Liver (tissue), 9 donors: Measurements from ENCODE around the gene BMX. TPM values are rescaled to one million over a fixed set of nuclear protein-coding genes. Genes with fewer than 3 reads are reported as not detected.

Experiments
- DNase-seq: peaks from one replicate; pipeline ENCODE4 v3.0.0-alpha.2; 2017; ENCODE audit warnings: low spot score
- H3K27ac ChIP-seq, 2 donors: one replicate each; pipeline ENCODE4 v1.7.0; 2013; ENCODE audit warnings: inconsistent platforms in 2 of 2, low read length in 2 of 2, control low read depth in 1 of 2, low read depth in 1 of 2, mild to moderate bottlenecking in 1 of 2
- H3K27me3 ChIP-seq, 4 donors: one replicate each; pipeline versions ENCODE4 v1.6.1 to v1.7.0; 2013; ENCODE audit warnings: low read length in 3 of 4, inconsistent platforms in 1 of 4, mild to moderate bottlenecking in 1 of 4, moderate library complexity in 1 of 4; ENCODE audit not compliant: control insufficient read depth in 4 of 4, insufficient read depth in 4 of 4
- H3K36me3 ChIP-seq, 4 donors: one replicate each; pipeline versions ENCODE4 v1.6.1 to v1.7.0; 2013; ENCODE audit warnings: low read length in 3 of 4, mild to moderate bottlenecking in 3 of 4, low read depth in 1 of 4, moderate library complexity in 1 of 4; ENCODE audit not compliant: control insufficient read depth in 4 of 4, insufficient read depth in 3 of 4
- H3K4me1 ChIP-seq, 4 donors: one replicate each; pipeline versions ENCODE4 v1.6.1 to v1.7.0; 2013; ENCODE audit warnings: low read length in 3 of 4, mild to moderate bottlenecking in 3 of 4, moderate library complexity in 1 of 4; ENCODE audit not compliant: control insufficient read depth in 4 of 4, insufficient read depth in 4 of 4
- H3K4me3 ChIP-seq, 3 donors: one replicate each; pipeline versions ENCODE4 v1.6.1 to v1.7.0; 2013; ENCODE audit warnings: low read length in 3 of 3, control low read depth in 1 of 3, low read depth in 1 of 3, mild to moderate bottlenecking in 1 of 3
- H3K9ac ChIP-seq, 2 donors: one replicate each; pipeline ENCODE4 v1.7.0; 2013; ENCODE audit warnings: low read length in 2 of 2, mild to moderate bottlenecking in 2 of 2, moderate library complexity in 2 of 2, control low read depth in 1 of 2, low read depth in 1 of 2
- H3K9me3 ChIP-seq, 4 donors: one replicate each; pipeline versions ENCODE4 v1.6.1 to v1.7.0; 2013; ENCODE audit warnings: low read length in 3 of 4; ENCODE audit not compliant: control insufficient read depth in 4 of 4
- EGR1 ChIP-seq, 2 donors: IDR thresholded peaks; 2 replicates each; pipeline ENCODE4 v1.6.1; 2016 to 2018; ENCODE audit warnings: antibody characterized with exemption in 2 of 2, low read depth in 2 of 2
- GABPA ChIP-seq, 2 donors: IDR thresholded peaks in 1 of 2; conservative IDR thresholded peaks in 1 of 2; 2 replicates each; pipeline ENCODE4 v1.6.1; 2016; ENCODE audit warnings: antibody characterized with exemption in 2 of 2, mild to moderate bottlenecking in 1 of 2, moderate library complexity in 1 of 2
- HNF4G ChIP-seq: IDR thresholded peaks from 2 replicates; pipeline ENCODE4 v1.6.1; 2016; ENCODE audit warnings: antibody characterized with exemption
- NR2F2 ChIP-seq: IDR thresholded peaks from 2 replicates; pipeline ENCODE4 v1.6.1; 2016; ENCODE audit warnings: antibody characterized with exemption
- RXRA ChIP-seq, 2 donors: IDR thresholded peaks; 2 replicates each; pipeline ENCODE4 v1.6.1; 2017 to 2018; ENCODE audit warnings: antibody characterized with exemption in 2 of 2, mild to moderate bottlenecking in 1 of 2
- SP1 ChIP-seq: IDR thresholded peaks from 2 replicates; pipeline ENCODE4 v1.6.1; 2018; ENCODE audit warnings: antibody characterized with exemption, mild to moderate bottlenecking
- TAF1 ChIP-seq: conservative IDR thresholded peaks from 2 replicates; pipeline ENCODE4 v1.6.1; 2016; ENCODE audit warnings: antibody characterized with exemption, mild to moderate bottlenecking
- WGBS: extraction: QIAGEN DNeasy Blood & Tissue Kit; methylation state at CpG from one replicate; pipeline ENCODE4 v1.1.7; 2013; 5-methylcytosine and 5-hydroxymethylcytosine counted together
- polyA plus RNA-seq, 2 donors: library from polyadenylated mRNA; stranded (reverse) in 1 of 2; unstranded in 1 of 2; fragments of 200-250 nt in 1 of 2; fragments of >200 nt in 1 of 2; fragmentation: Nextera tagmentation in 1 of 2; extraction: Ambion mirVana in 1 of 2; gene quantifications; one replicate each; pipeline versions ENCODE4 v1.2.1 to v1.2.3, GENCODE V29; 2013 to 2015
- total RNA-seq, 2 donors: library from RNA; depleted of rRNA; stranded (reverse); fragments of >200 nt; gene quantifications; one replicate each; pipeline ENCODE4 v1.2.3, GENCODE V29; 2014
- TF ChIP-seq, protein P1 (sequence below): IDR thresholded peaks from 2 replicates; pipeline ENCODE4 v1.6.1; 2016; ENCODE audit warnings: antibody characterized with exemption
- TF ChIP-seq, protein P2 (sequence below): fragments of 150-350 bp; IDR thresholded peaks from 2 replicates; pipeline ENCODE4 v1.5.1; 2017; ENCODE audit warnings: improper control_type of control experiment, low read depth, low read length; ENCODE audit not compliant: missing input control
- TF ChIP-seq, protein P3 (sequence below): IDR thresholded peaks from 2 replicates; pipeline ENCODE4 v1.6.1; 2016; ENCODE audit warnings: antibody characterized with exemption, mild to moderate bottlenecking
- donor health status: healthy.
- donor health status: healthy.
- donor health status: healthy.
- donor health status: healthy.
- donor health status: healthy.

The BMX gene
- total and polyA plus RNA-seq, 4 donors: 0.23 to 0.67 (median 0.33) TPM

DNA sequence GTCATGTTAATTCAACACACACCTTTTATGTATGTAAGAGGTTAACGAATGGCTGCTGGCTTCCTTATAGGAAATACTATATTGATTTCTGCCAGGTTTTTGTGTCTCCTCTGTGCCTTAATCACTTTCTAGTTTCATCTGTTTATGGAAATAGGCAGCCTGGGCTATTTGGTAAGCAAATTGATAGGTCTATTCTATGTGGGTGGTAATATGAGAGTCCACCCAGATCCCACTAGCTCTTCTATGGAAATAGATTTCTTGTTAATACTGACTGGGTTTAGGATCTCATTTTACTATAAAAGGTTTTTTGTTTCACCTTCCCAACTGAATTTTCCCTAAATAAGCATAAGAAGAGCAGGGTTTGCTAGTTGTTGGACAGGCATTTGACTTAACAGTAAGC lies 4.1 kb downstream of the BMX start:
- no peak overlapping the region for H3K9ac ChIP-seq
- no peaks in the 10 kb centered on the region for H3K9me3 ChIP-seq
- H3K4me3 ChIP-seq: no peak overlapping the region
- TF ChIP-seq NR2F2 (no peak), RXRA (IDR thresholded peaks at IDR 0.05) (no peak), EGR1 (IDR thresholded peaks at IDR 0.05; ENCODE audit: low read depth in 2 of 2) (no peak)
- TF ChIP-seq, protein P1, sequence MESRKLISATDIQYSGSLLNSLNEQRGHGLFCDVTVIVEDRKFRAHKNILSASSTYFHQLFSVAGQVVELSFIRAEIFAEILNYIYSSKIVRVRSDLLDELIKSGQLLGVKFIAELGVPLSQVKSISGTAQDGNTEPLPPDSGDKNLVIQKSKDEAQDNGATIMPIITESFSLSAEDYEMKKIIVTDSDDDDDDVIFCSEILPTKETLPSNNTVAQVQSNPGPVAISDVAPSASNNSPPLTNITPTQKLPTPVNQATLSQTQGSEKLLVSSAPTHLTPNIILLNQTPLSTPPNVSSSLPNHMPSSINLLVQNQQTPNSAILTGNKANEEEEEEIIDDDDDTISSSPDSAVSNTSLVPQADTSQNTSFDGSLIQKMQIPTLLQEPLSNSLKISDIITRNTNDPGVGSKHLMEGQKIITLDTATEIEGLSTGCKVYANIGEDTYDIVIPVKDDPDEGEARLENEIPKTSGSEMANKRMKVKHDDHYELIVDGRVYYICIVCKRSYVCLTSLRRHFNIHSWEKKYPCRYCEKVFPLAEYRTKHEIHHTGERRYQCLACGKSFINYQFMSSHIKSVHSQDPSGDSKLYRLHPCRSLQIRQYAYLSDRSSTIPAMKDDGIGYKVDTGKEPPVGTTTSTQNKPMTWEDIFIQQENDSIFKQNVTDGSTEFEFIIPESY: no peak
- H3K4me1 ChIP-seq: no peaks in the 10 kb centered on the region
- H3K36me3 ChIP-seq: no peaks in the 10 kb centered on the region
- H3K27ac ChIP-seq: no peak overlapping the region
- WGBS: 91% methylated on average over 1 of the region's 1 CpG
- DNase-seq: no peak
- no peaks in the 10 kb centered on the region for H3K27me3 ChIP-seq

DNA sequence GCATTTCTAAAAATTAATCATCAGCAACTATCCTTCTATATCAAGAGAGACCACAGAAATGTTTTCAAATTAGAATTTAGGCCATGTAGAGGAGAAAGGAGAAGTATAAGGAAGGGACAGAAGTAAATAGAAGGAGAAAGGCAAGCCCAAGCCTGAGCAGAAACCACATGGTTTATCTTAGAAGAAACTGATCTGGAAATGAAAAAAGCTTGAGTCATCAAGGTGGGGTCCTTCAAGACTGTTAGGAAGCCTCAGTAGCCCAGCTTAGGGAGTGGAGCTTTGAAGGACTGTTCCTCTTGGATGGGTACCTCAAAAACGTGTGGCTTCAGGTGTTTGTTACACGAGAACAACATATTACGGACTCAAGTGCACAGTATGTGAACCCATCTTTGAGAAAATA lies 4.5 kb downstream of the BMX start:
- H3K9ac ChIP-seq: no peak overlapping the region
- WGBS: 84% methylated on average over 3 of the region's 3 CpGs
- H3K4me3 ChIP-seq: no peak overlapping the region
- H3K27ac ChIP-seq: no peak overlapping the region
- no peaks in the 10 kb centered on the region for H3K27me3 ChIP-seq
- H3K36me3 ChIP-seq: no peaks in the 10 kb centered on the region
- DNase-seq: no peak
- H3K4me1 ChIP-seq: no peaks in the 10 kb centered on the region
- TF ChIP-seq TAF1 (no peak), SP1 (no peak), NR2F2 (no peak), GABPA (IDR thresholded peaks at IDR 0.05 in 1 of 2, conservative IDR thresholded peaks at IDR 0.05 in 1 of 2) (no peak), RXRA (IDR thresholded peaks at IDR 0.05) (no peak), EGR1 (IDR thresholded peaks at IDR 0.05; ENCODE audit: low read depth in 2 of 2) (no peak), HNF4G (no peak)
- TF ChIP-seq, protein P2, sequence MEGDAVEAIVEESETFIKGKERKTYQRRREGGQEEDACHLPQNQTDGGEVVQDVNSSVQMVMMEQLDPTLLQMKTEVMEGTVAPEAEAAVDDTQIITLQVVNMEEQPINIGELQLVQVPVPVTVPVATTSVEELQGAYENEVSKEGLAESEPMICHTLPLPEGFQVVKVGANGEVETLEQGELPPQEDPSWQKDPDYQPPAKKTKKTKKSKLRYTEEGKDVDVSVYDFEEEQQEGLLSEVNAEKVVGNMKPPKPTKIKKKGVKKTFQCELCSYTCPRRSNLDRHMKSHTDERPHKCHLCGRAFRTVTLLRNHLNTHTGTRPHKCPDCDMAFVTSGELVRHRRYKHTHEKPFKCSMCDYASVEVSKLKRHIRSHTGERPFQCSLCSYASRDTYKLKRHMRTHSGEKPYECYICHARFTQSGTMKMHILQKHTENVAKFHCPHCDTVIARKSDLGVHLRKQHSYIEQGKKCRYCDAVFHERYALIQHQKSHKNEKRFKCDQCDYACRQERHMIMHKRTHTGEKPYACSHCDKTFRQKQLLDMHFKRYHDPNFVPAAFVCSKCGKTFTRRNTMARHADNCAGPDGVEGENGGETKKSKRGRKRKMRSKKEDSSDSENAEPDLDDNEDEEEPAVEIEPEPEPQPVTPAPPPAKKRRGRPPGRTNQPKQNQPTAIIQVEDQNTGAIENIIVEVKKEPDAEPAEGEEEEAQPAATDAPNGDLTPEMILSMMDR: no peak
- TF ChIP-seq, protein P1: no peak
- TF ChIP-seq, protein P3, sequence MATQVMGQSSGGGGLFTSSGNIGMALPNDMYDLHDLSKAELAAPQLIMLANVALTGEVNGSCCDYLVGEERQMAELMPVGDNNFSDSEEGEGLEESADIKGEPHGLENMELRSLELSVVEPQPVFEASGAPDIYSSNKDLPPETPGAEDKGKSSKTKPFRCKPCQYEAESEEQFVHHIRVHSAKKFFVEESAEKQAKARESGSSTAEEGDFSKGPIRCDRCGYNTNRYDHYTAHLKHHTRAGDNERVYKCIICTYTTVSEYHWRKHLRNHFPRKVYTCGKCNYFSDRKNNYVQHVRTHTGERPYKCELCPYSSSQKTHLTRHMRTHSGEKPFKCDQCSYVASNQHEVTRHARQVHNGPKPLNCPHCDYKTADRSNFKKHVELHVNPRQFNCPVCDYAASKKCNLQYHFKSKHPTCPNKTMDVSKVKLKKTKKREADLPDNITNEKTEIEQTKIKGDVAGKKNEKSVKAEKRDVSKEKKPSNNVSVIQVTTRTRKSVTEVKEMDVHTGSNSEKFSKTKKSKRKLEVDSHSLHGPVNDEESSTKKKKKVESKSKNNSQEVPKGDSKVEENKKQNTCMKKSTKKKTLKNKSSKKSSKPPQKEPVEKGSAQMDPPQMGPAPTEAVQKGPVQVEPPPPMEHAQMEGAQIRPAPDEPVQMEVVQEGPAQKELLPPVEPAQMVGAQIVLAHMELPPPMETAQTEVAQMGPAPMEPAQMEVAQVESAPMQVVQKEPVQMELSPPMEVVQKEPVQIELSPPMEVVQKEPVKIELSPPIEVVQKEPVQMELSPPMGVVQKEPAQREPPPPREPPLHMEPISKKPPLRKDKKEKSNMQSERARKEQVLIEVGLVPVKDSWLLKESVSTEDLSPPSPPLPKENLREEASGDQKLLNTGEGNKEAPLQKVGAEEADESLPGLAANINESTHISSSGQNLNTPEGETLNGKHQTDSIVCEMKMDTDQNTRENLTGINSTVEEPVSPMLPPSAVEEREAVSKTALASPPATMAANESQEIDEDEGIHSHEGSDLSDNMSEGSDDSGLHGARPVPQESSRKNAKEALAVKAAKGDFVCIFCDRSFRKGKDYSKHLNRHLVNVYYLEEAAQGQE: no peak
- H3K9me3 ChIP-seq: no peaks in the 10 kb centered on the region
